ENCODE measurements around the gene TBCCD1.

DNA sequence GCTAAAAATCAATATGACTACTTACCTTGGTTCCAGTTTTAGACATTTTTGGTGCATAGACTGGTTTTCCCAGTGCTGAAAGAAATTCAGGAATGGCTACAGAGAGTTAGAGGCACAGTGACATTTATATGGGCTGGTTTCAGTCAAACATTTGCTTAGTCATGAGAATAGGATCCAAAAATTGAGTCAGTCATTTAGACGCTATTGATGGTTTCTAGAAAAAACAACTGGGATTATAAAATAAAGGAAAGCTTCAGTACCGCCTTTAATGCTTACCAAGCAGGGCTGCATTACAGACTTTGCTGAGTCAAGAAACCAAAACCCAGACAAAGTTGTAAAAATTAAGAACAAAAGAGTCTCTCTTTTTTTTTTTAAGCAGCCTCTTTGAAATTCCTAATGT lies 22.9 kb downstream of the TBCCD1 start, which contains the start of gene CRYGS:
- TF ChIP-seq, protein P1, sequence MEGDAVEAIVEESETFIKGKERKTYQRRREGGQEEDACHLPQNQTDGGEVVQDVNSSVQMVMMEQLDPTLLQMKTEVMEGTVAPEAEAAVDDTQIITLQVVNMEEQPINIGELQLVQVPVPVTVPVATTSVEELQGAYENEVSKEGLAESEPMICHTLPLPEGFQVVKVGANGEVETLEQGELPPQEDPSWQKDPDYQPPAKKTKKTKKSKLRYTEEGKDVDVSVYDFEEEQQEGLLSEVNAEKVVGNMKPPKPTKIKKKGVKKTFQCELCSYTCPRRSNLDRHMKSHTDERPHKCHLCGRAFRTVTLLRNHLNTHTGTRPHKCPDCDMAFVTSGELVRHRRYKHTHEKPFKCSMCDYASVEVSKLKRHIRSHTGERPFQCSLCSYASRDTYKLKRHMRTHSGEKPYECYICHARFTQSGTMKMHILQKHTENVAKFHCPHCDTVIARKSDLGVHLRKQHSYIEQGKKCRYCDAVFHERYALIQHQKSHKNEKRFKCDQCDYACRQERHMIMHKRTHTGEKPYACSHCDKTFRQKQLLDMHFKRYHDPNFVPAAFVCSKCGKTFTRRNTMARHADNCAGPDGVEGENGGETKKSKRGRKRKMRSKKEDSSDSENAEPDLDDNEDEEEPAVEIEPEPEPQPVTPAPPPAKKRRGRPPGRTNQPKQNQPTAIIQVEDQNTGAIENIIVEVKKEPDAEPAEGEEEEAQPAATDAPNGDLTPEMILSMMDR (IDR thresholded peaks at IDR 0.05) = no peak
- no peak for TF ChIP-seq POLR2A (IDR thresholded peaks at IDR 0.05)
